Keratinocyte (primary cell): ENCODE results near the gene ESD.

Experiments
- CTCF ChIP-seq, 3 experiments: IDR thresholded peaks in 1 of 3; conservative IDR thresholded peaks in 1 of 3; optimal IDR thresholded peaks in 1 of 3; 2 replicates in 2 of 3; 3 replicates in 1 of 3; pipeline versions ENCODE3 to v1.5.1; 2011; ENCODE audit warnings: low read length in 3 of 3, mild to moderate bottlenecking in 3 of 3, moderate library complexity in 2 of 3, control low read depth in 1 of 3, inconsistent platforms in 1 of 3; ENCODE audit not compliant: insufficient read depth in 2 of 3; ENCODE audit errors: extremely low read depth in 1 of 3
- EZH2 ChIP-seq: IDR thresholded peaks from one replicate; pipeline ENCODE4 v1.6.1; 2012; ENCODE audit warnings: inconsistent platforms, mild to moderate bottlenecking, low read length, moderate library complexity

- no peak for TF ChIP-seq CTCF (optimal IDR thresholded peaks at IDR 0.05 in 1 of 3, IDR thresholded peaks at IDR 0.05 in 1 of 3, conservative IDR thresholded peaks at IDR 0.05 in 1 of 3; ENCODE audit: extremely low read depth in 1 of 3, insufficient read depth in 2 of 3, low read length in 3 of 3)
- no peak for TF ChIP-seq EZH2
Measured at GRCh38 chr13:46834657-46835056, 37.7 kb upstream of the ESD start.
